HepG2 (cell line): Measurements from ENCODE around the gene PITRM1.
A peak's percentile ranks its signal among the peaks of the same experiment; 100 is the strongest.

Experiments
- CEBPB ChIP-seq: IDR thresholded peaks from 2 replicates; pipeline ENCODE4 v1.6.1; 2011; ENCODE audit warnings: low read depth, low read length, improper control_type of control experiment, borderline replicate concordance
- NCOA1 ChIP-seq: sonication (generic); formaldehyde crosslinking; IDR thresholded peaks from 2 replicates; pipeline ENCODE4 v1.9.0; 2021; ENCODE audit warnings: missing genetic modification reagents
- RFX1 ChIP-seq: fragments of 450-650 bp; IDR thresholded peaks from 2 replicates; pipeline ENCODE4 v1.6.1; 2017
- TBL1XR1 ChIP-seq: fragments of 150-350 bp; IDR thresholded peaks from 2 replicates; pipeline ENCODE4 v1.6.1; 2014; ENCODE audit warnings: borderline replicate concordance, low read length; ENCODE audit not compliant: partially characterized antibody
- XRCC5 ChIP-seq: fragments of 200-400 bp; formaldehyde crosslinking; optimal IDR thresholded peaks from 2 replicates; pipeline ENCODE3; 2017; ENCODE audit warnings: mild to moderate bottlenecking, low read length
- YY1 ChIP-seq: IDR thresholded peaks from 2 replicates; pipeline ENCODE4 v1.6.1; 2011; ENCODE audit warnings: low read length, low read depth, moderate library complexity, mild to moderate bottlenecking; ENCODE audit not compliant: insufficient read depth, insufficient replicate concordance
- ZFP41 ChIP-seq: sonication (generic); formaldehyde crosslinking; IDR thresholded peaks from 2 replicates; pipeline ENCODE4 v1.4.0; 2020; ENCODE audit warnings: mild to moderate bottlenecking, missing genetic modification reagents, borderline replicate concordance
- ZNF446 ChIP-seq: sonication (generic); formaldehyde crosslinking; IDR thresholded peaks from 2 replicates; pipeline ENCODE4 v1.5.0; 2020; ENCODE audit warnings: mild to moderate bottlenecking, missing genetic modification reagents
- TF ChIP-seq, protein P1 (sequence below): IDR thresholded peaks from 2 replicates; pipeline ENCODE4 v1.6.1; 2016
- TF ChIP-seq, protein P2 (sequence below): sonication (generic); formaldehyde crosslinking; IDR thresholded peaks from 2 replicates; pipeline ENCODE4 v1.5.0; 2020; ENCODE audit warnings: mild to moderate bottlenecking, missing genetic modification reagents, moderate library complexity

DNA sequence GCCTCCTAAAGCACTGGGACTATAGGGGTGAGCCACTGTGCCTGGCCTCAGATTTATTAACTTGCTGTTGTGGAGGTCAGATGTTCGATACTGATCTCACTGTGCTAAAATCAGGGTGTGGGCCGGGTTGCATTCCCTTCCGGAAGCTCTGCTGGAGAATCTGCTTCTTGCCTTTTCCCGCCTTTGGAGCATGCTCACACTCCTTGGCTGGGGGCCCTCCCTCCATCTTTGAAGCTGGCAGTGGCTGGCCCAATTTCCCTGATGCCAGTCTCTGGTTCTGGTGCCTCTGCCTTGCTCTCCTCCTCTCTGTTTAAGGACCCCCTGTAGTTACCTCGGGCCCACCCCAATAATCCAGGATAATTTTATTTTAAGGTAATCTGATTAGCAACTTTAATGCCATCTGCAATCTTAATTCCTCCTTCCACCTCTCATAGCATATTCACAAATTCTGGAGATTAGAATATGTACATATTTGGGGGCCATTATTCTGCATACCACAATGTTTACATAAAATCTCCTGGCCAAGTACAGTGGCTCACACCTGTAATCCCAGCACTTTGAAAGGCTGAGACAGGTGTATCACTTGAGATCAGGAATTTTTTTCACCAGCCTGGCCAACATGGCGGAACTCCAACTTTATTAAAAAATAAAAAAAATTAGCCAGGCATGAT is 7.9 kb upstream of the PITRM1 start:
- TF ChIP-seq ZNF446 (CRISPR knock-in tag): no peak
- TF ChIP-seq RFX1: no peak
- no peak for TF ChIP-seq XRCC5
- no peak for TF ChIP-seq CEBPB
- TF ChIP-seq, protein P1, sequence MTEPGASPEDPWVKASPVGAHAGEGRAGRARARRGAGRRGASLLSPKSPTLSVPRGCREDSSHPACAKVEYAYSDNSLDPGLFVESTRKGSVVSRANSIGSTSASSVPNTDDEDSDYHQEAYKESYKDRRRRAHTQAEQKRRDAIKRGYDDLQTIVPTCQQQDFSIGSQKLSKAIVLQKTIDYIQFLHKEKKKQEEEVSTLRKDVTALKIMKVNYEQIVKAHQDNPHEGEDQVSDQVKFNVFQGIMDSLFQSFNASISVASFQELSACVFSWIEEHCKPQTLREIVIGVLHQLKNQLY: no peak
- peak; percentile 77 for TF ChIP-seq YY1
- no peak for TF ChIP-seq ZFP41
- TF ChIP-seq, protein P2, sequence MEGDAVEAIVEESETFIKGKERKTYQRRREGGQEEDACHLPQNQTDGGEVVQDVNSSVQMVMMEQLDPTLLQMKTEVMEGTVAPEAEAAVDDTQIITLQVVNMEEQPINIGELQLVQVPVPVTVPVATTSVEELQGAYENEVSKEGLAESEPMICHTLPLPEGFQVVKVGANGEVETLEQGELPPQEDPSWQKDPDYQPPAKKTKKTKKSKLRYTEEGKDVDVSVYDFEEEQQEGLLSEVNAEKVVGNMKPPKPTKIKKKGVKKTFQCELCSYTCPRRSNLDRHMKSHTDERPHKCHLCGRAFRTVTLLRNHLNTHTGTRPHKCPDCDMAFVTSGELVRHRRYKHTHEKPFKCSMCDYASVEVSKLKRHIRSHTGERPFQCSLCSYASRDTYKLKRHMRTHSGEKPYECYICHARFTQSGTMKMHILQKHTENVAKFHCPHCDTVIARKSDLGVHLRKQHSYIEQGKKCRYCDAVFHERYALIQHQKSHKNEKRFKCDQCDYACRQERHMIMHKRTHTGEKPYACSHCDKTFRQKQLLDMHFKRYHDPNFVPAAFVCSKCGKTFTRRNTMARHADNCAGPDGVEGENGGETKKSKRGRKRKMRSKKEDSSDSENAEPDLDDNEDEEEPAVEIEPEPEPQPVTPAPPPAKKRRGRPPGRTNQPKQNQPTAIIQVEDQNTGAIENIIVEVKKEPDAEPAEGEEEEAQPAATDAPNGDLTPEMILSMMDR (CRISPR knock-in tag): no peak
- TF ChIP-seq NCOA1: no peak
- TF ChIP-seq TBL1XR1: no peak
